Natural killer cell treated with Interleukin-12 subunit alpha and Interleukin-12 subunit beta and Interleukin-15 and Interleukin-18, amount 100 ng/mL, for 72 hours (primary cell): ENCODE results near the gene ARSG. TPM values are rescaled to one million over a fixed set of nuclear protein-coding genes. Genes with fewer than 3 reads are reported as not detected.
A peak's percentile ranks its signal among the peaks of the same experiment; 100 is the strongest.

ENCODE experiments used
- ATAC-seq, 2 donors: fragments of 150-1000 bp; cut with Tn5 transposase in 1 of 2; sonication (Bioruptor Pico), chemical (Tn5 transposase) in 1 of 2; 2 replicates each; pipeline ENCODE4 v1.10.0; 2021
- DNase-seq: peaks from one replicate; pipeline ENCODE4 v3.0.0; 2022; ENCODE audit warnings: low spot score
- H3K27ac Mint-ChIP-seq, 2 donors: 1 replicate in 1 of 2; 2 replicates in 1 of 2; pipeline ENCODE4 v1.8.0; 2022; ENCODE audit warnings: mixed read lengths in 2 of 2, mild to moderate bottlenecking in 1 of 2, moderate library complexity in 1 of 2
- H3K27me3 Mint-ChIP-seq, 2 donors: 1 replicate in 1 of 2; 2 replicates in 1 of 2; pipeline ENCODE4 v1.8.0; 2022; ENCODE audit warnings: mixed read lengths in 2 of 2
- H3K36me3 Mint-ChIP-seq: one replicate; pipeline ENCODE4 v1.8.0; 2022; ENCODE audit warnings: mixed read lengths
- H3K4me1 Mint-ChIP-seq, 2 donors: 1 replicate in 1 of 2; 2 replicates in 1 of 2; pipeline ENCODE4 v1.8.0; 2022; ENCODE audit warnings: low read depth in 2 of 2, mixed read lengths in 2 of 2, mild to moderate bottlenecking in 1 of 2
- H3K4me3 Mint-ChIP-seq: one replicate; pipeline ENCODE4 v1.8.0; 2022; ENCODE audit warnings: mixed read lengths
- H3K9me3 Mint-ChIP-seq: 2 replicates; pipeline ENCODE4 v1.8.0; 2022; ENCODE audit warnings: mixed read lengths
- total RNA-seq, 2 donors: library from RNA; stranded (reverse); gene quantifications; one replicate each; pipeline ENCODE4 v1.2.3, GENCODE V29; 2022

The ARSG gene
- total RNA-seq, 2 donors from 2014 or later: 2.4 to 4.7 TPM

DNA sequence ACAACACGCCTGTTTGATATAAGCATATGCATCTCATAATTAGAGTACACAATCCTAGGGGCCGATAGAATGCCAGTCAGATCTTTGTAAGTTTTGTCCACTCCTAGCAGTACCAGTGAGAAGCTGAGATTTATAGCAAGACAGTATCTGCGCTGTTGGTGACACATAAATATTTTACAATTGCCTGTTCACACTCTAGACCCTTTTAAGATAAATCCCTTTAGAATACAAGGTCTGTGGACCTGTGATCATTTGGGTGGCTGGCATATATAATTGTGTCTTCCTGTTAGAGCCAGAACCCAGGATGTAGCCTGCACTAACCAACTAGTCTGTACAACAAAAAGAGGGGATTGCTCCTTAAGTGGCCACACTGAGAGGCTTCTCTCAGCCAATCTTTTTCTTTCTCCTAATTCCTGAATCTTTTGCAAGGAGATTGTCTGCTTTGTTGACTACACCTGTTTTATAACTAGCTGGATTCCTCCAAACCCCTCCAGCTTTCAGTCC lies 91.3 kb downstream of the ARSG start:
- no peak overlapping the region for H3K4me3 Mint-ChIP-seq
- no peak for ATAC-seq
- no peaks in the 10 kb centered on the region for H3K36me3 Mint-ChIP-seq
- no peaks in the 10 kb centered on the region for H3K9me3 Mint-ChIP-seq
- H3K27me3 Mint-ChIP-seq: no peaks in the 10 kb centered on the region
- DNase-seq: no peak
- peaks cover 19 to 38% of the 10 kb centered on the region in 2 donors for H3K4me1 Mint-ChIP-seq
- H3K27ac Mint-ChIP-seq: no peak overlapping the region

GRCh38 chr17:68383120-68383442 lies 91.8 kb downstream of the ARSG start:
- H3K9me3 Mint-ChIP-seq: no peaks in the 10 kb centered on the region
- H3K36me3 Mint-ChIP-seq: no peaks in the 10 kb centered on the region
- DNase-seq (no peak), ATAC-seq (no peak)
- no peaks in the 10 kb centered on the region for H3K27me3 Mint-ChIP-seq
- H3K4me3 Mint-ChIP-seq: no peak overlapping the region
- peaks cover 21 to 41% of the 10 kb centered on the region in 2 donors for H3K4me1 Mint-ChIP-seq
- peak overlapping the region; percentile 17 to 82 for H3K27ac Mint-ChIP-seq

GRCh38 chr17:68383443-68384321 lies 92.4 kb downstream of the ARSG start:
- Mint-ChIP-seq H3K27me3 (no peaks in the 10 kb centered on the region), H3K9me3 (no peaks in the 10 kb centered on the region), H3K4me3 (peak overlapping the region; percentile 63), H3K36me3 (no peaks in the 10 kb centered on the region), H3K4me1 (peaks cover 21 to 41% of the 10 kb centered on the region in 2 donors), H3K27ac (peak overlapping the region; percentile 17 to 82)
- DNase-seq (no peak), ATAC-seq (peak; percentile 78 to 82)

DNA sequence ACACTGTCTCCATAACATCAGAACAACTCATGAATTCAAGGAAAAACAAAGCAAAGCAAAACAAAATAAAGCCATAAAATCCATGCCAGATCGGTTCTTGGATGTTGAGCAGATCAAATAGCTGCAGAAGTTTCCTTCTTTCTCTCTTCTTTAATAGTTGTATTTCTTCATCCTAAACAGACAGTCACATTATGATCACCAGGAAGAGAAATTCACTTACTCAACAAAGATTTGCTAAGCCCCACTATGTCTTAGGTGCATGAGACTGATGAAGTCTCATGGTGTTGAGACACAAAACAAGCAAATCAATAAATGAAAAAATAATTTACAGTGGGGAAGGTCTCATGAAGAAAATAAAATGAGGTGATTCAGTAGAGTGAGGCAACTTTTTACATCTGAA lies 93.2 kb downstream of the ARSG start:
- Mint-ChIP-seq H3K27ac (peak overlapping the region; percentile 17 to 82), H3K4me3 (peak overlapping the region; percentile 63), H3K27me3 (no peaks in the 10 kb centered on the region), H3K36me3 (no peaks in the 10 kb centered on the region), H3K4me1 (peaks cover 21 to 41% of the 10 kb centered on the region in 2 donors), H3K9me3 (no peaks in the 10 kb centered on the region)
- DNase-seq: no peak
- no peak for ATAC-seq

GRCh38 chr17:68384941-68385340 lies 93.6 kb downstream of the ARSG start:
- no peaks in the 10 kb centered on the region for H3K9me3 Mint-ChIP-seq
- no peak overlapping the region for H3K4me3 Mint-ChIP-seq
- peak overlapping the region; percentile 17 to 82 for H3K27ac Mint-ChIP-seq
- no peaks in the 10 kb centered on the region for H3K36me3 Mint-ChIP-seq
- DNase-seq (no peak), ATAC-seq (no peak)
- no peaks in the 10 kb centered on the region for H3K27me3 Mint-ChIP-seq
- H3K4me1 Mint-ChIP-seq: peaks cover 21 to 41% of the 10 kb centered on the region in 2 donors

GRCh38 chr17:68385490-68386215 lies 94.4 kb downstream of the ARSG start:
- Mint-ChIP-seq H3K27ac (no peak overlapping the region), H3K36me3 (no peaks in the 10 kb centered on the region), H3K9me3 (no peaks in the 10 kb centered on the region), H3K4me3 (no peak overlapping the region), H3K27me3 (no peaks in the 10 kb centered on the region), H3K4me1 (peaks cover 21 to 41% of the 10 kb centered on the region in 2 donors)
- ATAC-seq (no peak), DNase-seq (no peak)

GRCh38 chr17:68387435-68388218 lies 96.3 kb downstream of the ARSG start:
- H3K27ac Mint-ChIP-seq: no peak overlapping the region
- no peaks in the 10 kb centered on the region for H3K9me3 Mint-ChIP-seq
- H3K27me3 Mint-ChIP-seq: no peaks in the 10 kb centered on the region
- no peaks in the 10 kb centered on the region for H3K36me3 Mint-ChIP-seq
- ATAC-seq (no peak), DNase-seq (no peak)
- H3K4me3 Mint-ChIP-seq: no peak overlapping the region
- peaks cover 21 to 29% of the 10 kb centered on the region in 2 donors for H3K4me1 Mint-ChIP-seq

GRCh38 chr17:68389041-68389440 lies 97.7 kb downstream of the ARSG start:
- H3K4me3 Mint-ChIP-seq: no peak overlapping the region
- no peaks in the 10 kb centered on the region for H3K9me3 Mint-ChIP-seq
- H3K27ac Mint-ChIP-seq: no peak overlapping the region
- no peak for ATAC-seq
- no peaks in the 10 kb centered on the region for H3K36me3 Mint-ChIP-seq
- DNase-seq: no peak
- H3K4me1 Mint-ChIP-seq: peaks cover 13 to 15% of the 10 kb centered on the region in 2 donors
- no peaks in the 10 kb centered on the region for H3K27me3 Mint-ChIP-seq

DNA sequence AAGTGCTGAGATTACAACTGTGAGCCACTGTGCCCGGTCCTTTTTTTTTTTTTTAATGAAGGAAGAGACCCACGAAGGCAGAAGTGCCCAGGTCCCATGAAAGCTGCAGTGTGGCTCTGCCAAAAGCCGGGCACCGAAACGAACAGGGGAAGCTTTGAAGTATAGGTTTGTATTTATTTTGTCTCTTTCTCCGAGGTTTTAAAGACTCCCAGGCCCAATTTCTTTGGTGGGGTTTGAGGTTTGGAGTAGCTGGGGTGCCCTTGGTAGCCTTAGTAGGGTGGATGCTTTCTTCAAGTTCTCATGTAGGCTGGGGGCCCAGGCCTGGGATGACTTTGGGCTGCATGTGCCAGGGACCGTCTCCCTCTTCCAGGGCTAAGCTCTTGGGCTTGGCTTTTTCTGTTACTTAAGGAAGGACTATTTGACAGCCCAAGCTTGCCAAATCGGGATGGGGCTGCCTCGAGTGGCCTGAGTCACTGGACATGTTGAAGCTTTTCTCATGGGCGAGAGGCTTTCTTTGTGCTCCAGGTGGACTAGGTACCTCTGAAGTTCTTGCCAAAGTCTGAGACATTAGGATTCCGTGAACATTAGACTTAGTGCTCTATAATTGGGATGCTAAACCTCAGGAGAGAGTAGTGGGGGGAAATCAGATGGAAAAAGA lies 99.7 kb downstream of the ARSG start:
- Mint-ChIP-seq H3K27ac (no peak overlapping the region), H3K27me3 (no peaks in the 10 kb centered on the region), H3K4me1 (peaks cover 6% of the 10 kb centered on the region in 2 donors), H3K9me3 (peaks cover 3% of the 10 kb centered on the region), H3K4me3 (no peak overlapping the region), H3K36me3 (peaks cover 5% of the 10 kb centered on the region)
- DNase-seq: no peak
- ATAC-seq: no peak

DNA sequence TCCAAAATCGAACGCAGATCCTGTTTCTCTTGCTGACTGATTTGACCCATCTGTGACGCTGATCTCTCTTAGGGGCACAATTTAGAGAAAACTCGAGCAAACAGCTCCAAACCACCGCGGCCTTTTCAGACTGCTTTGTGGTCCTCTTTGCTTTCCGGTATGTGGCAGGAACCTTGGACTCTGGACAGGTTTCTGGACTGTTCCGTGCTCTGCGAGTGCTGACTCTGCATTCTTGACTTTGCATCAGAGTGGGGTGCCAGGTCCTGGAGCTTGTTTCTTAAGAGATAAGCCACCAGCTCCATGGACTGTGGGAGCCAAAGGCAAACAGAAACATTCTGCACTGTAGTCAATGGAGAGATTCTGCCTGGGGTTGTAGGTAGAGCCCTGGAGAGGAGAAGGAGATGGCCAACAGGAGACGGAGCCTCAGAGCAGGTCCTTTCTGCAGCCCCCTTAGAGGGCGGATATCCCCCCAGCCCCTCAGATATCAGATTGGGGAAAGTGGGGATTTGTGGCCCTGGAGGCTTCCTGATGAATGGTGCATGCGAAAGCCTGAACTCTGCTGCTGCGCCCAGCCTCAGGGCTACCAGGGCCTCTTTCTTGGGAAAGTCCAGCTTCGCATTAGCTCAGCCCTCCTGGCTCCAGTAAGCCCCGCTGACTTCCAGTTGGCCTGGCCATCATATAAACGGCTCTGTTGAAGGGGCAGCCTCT lies 100.4 kb downstream of the ARSG start:
- DNase-seq: no peak
- no peak overlapping the region for H3K4me3 Mint-ChIP-seq
- H3K27ac Mint-ChIP-seq: no peak overlapping the region
- peaks cover 5% of the 10 kb centered on the region for H3K36me3 Mint-ChIP-seq
- H3K9me3 Mint-ChIP-seq: peaks cover 3% of the 10 kb centered on the region
- peaks cover 8 to 9% of the 10 kb centered on the region in 2 donors for H3K4me1 Mint-ChIP-seq
- no peaks in the 10 kb centered on the region for H3K27me3 Mint-ChIP-seq
- no peak for ATAC-seq

GRCh38 chr17:68394608-68395331 lies 103.5 kb downstream of the ARSG start:
- peaks cover 5% of the 10 kb centered on the region for H3K36me3 Mint-ChIP-seq
- DNase-seq: no peak
- H3K9me3 Mint-ChIP-seq: peaks cover 3% of the 10 kb centered on the region
- no peak overlapping the region for H3K27ac Mint-ChIP-seq
- no peaks in the 10 kb centered on the region for H3K27me3 Mint-ChIP-seq
- ATAC-seq: no peak
- H3K4me3 Mint-ChIP-seq: no peak overlapping the region
- peaks cover 19 to 20% of the 10 kb centered on the region in 2 donors for H3K4me1 Mint-ChIP-seq
